GM21390 (cell line): Measurements from ENCODE around the gene TEX11.
"Not testable (repeated sequence)": the region's sequence is repeated elsewhere in the genome, so short reads cannot be mapped to it uniquely, and the experiment has no call there.

ENCODE experiments used
- ATAC-seq: cut with Tn5 transposase; IDR thresholded peaks from one replicate; pipeline ENCODE4 v1.9.1; 2021; ENCODE audit not compliant: unreplicated experiment

TEX11 gene

DNA sequence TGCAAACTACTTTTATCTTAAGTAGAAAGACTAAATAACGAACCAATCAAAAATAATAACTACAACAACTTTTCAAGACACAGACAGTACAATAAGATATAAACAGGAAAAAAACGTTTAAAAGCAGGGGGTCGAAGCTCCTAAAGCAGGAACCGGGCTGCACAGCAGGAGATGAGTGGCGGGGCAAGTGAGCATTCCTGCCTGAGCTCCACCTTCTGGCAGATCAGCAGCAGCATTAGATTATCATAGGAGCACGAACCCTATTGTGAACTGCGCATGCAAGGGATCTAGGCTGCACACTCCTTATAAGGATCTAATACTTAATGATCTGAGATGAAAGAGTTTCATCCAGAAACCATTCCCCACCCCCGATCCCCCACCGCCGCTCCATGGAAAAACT lies 146.2 kb downstream of the TEX11 start:
- no peak for ATAC-seq

DNA sequence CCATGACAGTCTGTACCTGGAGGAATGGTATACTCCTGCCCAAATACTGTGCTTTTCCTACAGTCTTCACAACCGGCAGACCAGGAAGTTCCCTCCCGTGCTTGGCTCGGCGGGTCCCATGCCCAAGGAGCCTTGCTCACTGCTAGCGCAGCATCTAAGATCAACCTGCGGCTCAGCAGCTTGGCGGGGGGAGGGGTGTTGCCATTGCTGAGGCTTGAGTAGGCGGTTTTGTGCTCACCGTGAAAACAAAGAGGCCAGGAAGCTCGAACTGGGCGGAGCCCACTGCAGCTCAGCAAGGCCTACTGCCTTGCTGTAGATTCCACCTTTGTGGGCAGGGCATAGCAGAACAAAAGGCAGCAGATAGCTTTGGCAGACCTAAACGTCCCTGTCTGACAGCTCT lies 152.7 kb downstream of the TEX11 start:
- ATAC-seq, result no peak

DNA sequence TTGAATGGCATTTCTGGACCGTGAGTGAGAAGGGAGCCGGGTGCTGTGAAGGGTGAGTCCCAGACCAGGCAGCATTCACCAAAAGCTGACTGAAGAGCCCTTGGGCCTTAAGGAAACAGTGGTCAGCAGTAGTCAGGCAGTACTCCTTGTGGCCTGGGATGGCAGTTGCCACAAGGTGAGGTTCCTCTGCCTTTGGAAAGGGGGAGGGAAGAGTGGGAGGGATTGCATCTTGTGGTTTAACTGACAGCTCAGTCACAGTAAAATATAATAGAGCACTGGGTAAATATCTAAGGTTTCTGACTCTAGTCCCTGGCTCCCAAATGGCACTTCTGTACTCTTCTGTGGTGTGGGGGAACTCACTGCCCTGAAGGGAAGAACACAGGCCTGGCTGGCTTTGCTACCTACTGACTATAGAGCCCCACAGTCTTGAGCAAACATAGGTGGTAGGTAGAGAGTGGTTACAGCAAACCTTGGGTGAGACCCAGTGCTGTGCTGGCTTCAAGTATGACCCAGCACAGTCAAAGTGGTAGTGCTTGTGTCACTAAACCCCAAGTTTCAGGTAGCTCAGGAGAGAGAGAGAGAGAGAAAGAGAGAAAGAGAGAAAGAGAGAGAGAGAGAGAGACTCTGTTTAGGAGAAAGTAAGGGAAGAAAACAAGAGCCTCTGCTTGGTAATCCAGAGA lies 154.2 kb downstream of the TEX11 start:
- no peak for ATAC-seq

DNA sequence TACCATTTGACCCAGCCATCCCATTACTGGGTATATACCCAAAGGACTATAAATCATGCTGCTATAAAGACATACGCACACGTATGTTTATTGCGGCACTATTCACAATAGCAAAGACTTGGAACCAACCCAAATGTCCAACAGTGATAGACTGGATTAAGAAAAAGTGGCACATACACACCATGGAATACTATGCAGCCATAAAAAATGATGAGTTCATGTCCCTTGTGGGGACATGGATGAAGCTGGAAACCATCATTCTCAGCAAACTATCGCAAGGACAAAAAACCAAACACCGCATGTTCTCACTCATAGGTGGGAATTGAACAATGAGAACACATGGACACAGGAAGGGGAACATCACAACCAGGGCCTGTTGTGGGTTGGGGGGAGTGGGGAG lies 174.7 kb downstream of the TEX11 start:
- not testable (repeated sequence) for ATAC-seq

DNA sequence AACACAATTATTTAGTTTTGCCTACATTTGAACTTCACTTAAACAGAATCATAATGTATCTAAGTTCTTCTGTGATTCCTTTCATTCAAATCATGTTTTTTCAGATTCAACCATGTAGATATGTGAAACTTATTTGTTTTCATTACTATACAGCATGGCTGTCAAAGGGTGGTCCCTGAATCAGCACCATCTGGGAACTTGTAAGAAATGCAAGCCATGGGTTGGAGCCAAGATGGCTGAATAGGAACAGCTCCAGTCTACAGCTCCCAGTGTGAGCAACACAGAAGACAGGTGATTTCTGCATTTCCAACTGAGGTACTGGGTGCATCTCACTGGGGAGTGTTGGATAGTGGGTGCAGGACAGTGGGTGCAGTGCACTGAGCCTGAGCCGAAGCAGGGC lies 180.6 kb downstream of the TEX11 start:
- not testable (repeated sequence) for ATAC-seq

DNA sequence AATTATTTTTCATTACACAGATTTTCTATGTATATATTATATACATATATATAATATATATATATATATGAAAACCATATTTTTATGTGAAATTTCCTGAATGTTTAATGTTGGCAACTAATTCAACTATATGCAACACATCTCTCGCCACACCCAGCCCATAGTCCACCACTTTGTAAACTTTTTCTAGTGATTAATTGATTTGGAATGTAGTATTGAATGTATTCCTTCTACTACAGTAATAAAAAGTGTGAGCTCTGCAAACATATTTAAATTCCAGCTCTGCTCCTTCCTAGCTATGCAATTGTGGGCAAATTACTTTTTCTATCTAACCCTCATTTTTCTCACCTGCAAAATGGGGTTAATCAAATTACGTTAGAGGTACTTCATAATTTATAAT lies 187.8 kb downstream of the TEX11 start:
- ATAC-seq, result no peak

DNA sequence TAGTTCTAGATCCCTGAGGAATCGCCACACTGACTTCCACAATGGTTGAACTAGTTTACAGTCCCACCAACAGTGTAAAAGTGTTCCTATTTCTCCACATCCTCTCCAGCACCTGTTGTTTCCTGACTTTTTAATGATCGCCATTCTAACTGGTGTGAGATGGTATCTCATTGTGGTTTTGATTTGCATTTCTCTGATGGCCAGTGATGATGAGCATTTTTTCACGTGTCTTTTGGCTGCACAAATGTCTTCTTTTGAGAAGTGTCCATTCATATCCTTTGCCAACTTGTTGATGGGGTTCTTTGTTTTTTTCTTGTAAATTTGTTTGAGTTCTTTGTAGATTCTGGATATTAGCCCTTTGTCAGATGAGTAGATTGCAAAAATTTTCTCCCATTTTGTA lies 197.2 kb downstream of the TEX11 start:
- not testable (repeated sequence) for ATAC-seq

DNA sequence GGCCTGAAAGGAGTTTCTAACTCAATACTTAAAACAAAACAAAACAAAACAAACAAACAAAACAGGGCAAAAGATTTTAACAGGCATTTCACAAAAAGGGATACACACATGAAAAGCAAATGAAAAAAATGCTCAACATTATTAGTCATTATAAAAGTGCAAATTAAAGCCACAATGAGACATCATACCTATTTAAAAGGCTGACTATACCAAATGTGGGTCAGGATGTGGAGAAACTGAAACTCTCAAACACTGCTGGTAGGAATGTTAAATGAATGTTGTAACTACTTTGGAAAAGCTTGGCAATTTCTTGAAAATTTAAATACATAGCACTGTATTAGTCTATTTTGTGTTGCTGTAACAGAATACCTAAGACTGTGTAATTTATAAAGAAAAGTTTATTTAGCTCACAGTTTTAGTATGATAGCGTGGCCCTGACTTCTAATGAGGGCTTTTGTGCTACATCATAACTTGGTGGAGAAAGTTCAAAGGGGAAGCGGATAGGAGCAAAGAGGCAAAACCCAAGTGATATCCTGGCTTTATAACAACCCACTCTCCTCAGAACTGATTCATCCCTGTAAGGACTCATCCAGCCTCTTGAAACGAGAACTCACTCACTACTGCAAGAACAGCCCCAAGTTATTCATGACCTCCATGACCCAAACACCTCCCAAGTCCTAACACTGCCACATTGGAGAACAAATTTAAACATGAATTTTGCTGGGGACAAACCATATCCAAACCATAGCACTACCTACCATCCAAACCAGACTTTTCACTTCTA lies 214.0 kb downstream of the TEX11 start:
- no peak for ATAC-seq

DNA sequence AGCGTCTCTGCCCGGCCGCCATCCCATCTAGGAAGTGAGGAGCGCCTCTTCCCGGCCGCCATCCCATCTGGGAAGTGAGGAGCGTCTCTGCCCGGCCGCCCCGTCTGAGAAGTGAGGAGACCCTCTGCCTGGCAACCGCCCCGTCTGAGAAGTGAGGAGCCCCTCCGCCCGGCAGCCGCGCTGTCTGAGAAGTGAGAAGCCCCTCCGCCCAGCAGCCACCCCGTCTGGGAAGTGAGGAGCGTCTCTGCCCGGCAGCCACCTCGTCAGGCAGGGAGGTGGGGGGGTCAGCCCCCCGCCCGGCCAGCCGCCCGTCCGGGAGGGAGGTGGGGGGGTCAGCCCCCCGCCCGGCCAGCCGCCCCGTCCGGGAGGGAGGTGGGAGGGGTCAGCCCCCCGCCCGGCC lies 229.1 kb downstream of the TEX11 start:
- not testable (repeated sequence) for ATAC-seq

DNA sequence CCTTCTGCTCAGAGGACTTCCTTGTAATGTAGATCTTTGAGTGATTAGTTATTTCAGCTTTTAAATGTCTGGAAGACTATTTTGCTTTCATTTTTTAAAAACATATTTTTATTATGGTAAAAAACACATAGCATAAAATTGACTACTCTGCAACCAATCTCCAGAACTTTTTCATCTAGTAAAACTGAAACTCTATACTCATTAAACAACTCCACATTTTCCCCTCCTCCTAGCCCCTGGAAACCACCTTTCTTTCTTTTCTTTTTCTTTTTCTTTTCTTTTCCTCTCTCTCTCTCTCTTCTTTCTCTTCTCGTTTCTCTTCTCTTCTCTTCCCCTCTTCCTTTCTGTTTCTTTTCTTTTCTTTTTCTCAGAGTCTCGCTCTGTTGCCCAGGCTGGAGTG lies 233.2 kb downstream of the TEX11 start:
- no peak for ATAC-seq

DNA sequence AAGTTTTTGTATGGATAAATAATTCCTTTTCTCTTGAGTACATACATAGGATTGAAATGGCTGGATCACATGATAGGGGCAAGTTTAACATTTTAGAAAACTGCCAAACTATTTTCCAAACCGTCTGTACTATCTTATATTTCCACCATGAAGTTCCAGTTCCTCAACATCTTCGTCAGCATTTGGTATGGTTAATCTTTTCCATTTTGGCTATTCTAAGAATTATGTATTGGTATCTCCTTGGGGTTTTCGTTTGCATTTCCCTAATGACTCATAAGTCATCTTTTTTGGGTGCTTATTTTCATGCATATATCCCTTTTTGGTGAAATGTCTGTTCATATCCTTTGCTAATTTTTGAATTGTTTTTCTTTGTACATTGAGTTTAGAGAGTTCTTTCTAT lies 236.2 kb downstream of the TEX11 start:
- no peak for ATAC-seq

DNA sequence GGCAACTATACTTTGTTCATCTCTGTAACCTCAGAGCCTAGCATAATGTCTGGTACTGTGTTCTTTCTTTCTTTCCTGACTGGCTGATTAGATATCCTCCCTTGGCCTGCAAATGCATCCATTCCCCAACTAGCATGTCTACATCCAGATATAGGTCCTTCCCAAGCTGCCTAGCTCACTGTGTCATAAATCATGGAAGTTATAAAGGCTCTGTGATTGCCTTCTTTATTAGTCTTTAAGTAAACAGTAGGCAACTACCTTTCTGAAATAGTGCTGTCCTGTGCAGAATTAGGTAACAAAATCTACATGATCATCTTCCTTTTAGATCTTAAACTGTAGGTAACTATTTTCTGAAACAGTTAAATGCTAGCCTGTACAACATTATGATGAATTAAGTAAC lies 239.4 kb downstream of the TEX11 start:
- ATAC-seq, result no peak

DNA sequence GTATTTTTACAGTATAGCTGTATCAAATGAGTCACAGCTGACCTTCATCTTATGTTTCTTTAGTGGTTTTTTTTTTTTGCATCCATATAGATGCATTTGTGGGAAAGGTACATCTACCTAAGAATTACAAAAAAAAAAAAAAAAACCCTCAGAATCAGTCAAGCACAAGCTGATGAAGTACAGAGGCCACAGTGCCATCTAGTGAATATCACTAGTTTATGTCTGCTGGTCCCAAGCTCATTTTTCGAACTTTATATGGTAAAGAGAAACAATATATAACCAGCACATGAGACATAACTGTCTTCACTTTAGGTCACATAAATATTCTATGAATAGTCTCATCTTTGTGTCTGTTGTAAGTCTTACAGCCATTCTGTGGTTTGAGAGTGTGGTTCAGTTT lies 243.8 kb downstream of the TEX11 start:
- no peak for ATAC-seq

DNA sequence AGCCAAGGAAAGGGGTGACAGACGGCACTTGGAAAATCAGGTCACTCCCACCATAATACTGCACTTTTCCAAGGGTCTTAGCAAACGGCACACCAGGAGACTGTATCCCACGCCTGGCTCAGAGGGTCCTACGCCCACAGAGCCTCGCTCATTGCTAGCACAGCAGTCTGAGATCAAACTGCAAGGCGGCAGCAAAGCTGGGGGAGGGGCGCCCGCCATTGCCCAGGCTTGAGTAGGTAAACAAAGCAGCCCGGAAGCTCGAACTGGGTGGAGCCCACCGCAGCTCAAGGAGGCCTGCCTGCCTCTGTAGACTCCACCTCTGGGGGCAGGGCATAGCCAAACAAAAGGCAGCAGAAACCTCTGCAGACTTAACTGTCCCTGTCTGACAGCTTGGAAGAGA lies 247.4 kb downstream of the TEX11 start:
- not testable (repeated sequence) for ATAC-seq

DNA sequence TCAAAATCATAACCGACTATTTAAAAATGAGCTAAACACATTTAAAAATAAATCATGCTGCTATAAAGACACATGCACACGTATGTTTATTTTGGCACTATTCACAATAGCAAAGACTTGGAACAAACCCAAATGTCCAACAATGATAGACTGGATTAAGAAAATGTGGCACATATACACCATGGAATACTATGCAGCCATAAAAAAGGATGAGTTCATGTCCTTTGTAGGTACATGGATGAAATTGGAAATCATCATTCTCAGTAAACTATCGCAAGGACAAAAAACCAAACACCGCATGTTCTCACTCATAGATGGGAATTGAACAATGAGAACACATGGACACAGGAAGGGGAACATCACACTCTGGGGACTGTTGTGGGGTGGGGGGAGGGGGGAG lies 251.0 kb downstream of the TEX11 start:
- ATAC-seq, result not testable (repeated sequence)

DNA sequence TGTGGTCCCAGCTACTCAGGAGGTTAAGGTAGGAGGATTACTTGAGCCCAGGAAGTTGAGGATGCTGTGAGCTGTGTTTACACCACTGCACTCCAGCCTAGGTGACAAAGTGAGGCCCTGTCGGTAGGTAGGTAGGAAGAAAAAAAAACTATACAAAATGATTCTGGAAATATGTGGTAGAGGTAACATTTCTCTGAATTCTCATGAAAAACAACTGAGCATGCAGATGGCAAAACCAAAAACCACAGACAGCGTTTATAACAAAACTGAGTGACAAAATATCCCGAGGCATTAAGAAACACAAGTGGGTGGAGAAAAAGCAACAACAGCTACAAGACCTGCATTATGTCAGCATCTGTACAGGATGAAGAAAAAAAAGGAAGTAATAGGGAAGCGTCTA lies 252.2 kb downstream of the TEX11 start:
- ATAC-seq, result no peak

DNA sequence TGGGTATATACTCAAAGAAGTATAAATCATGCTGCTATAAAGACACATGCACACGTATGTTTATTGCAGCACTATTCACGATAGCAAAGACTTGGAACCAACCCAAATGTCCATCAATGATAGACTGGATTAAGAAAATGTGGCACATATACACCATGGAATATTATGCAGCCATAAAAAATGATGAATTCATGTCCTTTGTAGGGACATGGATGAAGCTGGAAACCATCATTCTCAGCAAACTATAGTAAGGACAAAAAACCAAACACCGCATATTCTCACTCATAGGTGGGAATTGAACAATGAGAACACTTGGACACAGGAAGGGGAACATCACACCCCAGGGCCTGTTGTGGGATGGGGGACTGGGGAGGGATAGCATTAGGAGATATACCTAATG lies 260.6 kb downstream of the TEX11 start:
- not testable (repeated sequence) for ATAC-seq

DNA sequence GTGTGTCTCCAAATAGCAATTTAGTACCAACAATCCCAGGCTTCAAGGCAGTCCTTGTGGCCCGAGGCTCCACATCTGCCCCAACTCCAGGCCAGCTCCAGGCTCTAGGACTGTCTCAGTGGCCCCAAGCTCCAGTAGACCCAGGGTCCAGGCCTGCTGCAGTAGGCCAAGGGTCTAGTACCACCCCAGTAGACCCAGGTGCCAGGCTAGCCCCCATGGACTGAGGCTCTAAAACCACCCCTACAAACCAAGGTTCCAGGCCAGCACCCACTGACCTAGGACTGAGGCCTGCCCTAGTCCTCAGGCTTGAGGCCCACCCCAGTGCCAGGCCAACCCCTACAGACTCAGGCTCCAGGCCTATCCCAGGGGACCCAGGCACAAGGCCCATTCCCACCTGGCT lies 272.3 kb downstream of the TEX11 start:
- ATAC-seq, result no peak

DNA sequence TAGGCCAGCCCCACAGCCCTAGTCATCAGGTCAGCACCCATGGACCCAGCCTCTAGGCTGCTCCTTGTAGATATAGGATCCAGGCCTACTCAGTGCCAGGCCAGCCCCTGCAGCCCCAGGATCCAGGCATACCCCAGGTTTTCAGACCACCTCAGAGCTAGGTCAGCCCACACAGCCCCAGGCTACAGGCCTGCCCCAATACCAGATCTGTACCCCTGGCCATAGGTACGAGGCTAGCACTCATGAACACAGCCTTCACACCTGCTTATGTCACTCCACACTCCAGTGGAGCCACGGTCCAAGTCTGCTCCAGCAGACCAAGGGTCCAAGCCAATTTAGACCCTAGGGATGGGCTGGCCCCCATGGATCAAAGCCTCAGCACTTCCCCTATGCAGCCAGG lies 272.8 kb downstream of the TEX11 start:
- ATAC-seq, result no peak

DNA sequence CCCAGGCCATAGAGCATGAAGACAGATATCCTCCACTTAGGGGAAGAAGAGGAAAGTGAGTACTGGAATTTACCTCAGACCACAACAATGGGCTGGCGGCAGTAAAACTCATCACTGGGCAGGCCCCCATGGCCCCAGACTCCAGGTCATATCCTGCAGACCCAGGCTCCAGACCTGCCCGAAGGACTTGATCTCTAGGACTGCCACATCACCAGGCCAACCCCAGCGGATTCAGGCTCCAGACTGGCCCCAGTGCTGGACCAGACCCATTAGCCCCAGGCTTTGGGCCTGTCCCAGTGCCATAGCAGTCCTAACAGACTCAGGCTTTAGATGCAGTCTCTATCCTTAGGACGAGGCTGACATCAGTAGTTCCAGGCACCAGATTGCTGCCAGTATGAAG lies 273.3 kb downstream of the TEX11 start:
- no peak for ATAC-seq

DNA sequence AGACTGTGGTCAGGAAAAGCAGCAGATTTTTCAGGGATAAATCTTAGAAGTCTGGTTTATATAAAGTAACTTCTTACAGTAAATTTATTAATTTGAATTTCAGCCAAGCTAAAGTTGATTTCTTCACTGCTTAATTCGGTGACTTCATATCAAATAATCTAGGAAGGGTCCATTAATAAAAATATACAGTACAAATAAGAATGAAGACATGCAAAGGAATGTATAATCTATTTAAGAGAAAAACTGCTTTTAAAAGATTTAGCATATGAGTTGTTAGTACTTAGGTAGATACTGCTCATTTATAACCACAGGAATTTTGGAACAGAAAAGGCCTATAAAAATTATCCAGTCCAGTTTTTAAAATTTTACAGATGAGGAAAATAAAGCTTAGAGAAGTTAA lies 286.8 kb downstream of the TEX11 start:
- no peak for ATAC-seq

DNA sequence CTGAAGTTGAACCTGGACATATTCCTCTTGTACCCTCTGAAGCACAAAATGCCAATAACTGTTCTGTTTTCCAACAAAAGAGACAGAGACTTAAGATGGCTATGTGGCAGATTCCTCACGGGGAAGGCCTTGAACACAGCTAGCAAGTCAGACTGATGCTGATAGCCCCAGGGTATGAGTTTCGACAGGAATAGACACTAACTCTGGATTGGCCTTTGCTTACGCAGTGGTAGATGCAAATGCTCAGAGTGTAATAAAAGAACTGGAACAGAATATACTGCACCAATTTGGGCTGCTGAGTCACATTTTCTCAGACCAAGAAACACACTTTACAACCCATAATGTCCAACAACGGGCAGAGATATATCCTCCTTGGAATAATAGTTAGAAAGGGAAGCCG lies 290.0 kb downstream of the TEX11 start:
- no peak for ATAC-seq

DNA sequence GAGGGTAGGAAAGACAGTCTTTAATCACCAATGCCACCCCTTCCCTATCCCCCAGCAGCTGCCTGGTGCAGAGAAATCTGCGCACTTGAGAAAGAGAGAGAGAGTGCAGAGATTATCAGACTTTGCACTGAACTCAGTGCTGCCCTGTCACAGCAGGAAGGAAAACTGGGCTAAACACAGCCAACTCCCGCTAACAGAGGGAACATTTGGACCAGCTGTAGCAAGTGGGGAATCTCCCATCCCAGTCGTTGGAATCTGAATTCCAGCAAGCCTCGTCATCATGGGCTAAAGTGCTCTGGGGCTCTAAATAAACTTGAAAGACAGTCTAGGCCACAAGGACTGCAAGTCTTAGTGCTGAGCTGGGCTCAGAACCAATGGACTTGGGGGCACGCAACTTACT lies 295.2 kb downstream of the TEX11 start:
- no peak for ATAC-seq
